HG03097 (cell line): ENCODE measurements around the gene MELK.

ENCODE experiments used
- ATAC-seq: cut with Tn5 transposase; IDR thresholded peaks from one replicate; pipeline ENCODE4 v1.9.1; 2021; ENCODE audit not compliant: unreplicated experiment, low FRiP score

The MELK gene

DNA sequence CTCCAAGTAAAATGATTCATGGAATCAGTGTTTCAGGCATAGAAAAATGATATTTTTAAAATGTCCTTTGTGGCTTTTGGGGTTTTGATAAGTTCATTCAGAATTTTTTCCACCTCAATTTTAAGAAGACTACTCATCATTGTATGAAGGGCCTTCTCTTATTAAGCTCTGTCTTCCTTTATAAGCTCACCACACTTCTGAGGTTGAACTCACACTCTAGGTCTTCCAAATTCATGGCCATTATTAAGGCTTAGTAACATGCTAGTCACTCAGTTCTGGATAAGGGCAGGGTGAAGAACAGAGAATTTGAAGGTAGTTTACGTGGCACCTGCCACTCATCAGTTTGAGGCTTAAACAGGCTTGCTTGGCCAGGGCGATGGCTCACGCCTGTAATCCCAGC is 4.2 kb downstream of the MELK start:
- ATAC-seq = no peak

GRCh38 chr9:36584620-36585460 is 12.1 kb downstream of the MELK start:
- no peak for ATAC-seq

- no peak for ATAC-seq
Measured at GRCh38 chr9:36590231-36590630, 17.5 kb downstream of the MELK start.

DNA sequence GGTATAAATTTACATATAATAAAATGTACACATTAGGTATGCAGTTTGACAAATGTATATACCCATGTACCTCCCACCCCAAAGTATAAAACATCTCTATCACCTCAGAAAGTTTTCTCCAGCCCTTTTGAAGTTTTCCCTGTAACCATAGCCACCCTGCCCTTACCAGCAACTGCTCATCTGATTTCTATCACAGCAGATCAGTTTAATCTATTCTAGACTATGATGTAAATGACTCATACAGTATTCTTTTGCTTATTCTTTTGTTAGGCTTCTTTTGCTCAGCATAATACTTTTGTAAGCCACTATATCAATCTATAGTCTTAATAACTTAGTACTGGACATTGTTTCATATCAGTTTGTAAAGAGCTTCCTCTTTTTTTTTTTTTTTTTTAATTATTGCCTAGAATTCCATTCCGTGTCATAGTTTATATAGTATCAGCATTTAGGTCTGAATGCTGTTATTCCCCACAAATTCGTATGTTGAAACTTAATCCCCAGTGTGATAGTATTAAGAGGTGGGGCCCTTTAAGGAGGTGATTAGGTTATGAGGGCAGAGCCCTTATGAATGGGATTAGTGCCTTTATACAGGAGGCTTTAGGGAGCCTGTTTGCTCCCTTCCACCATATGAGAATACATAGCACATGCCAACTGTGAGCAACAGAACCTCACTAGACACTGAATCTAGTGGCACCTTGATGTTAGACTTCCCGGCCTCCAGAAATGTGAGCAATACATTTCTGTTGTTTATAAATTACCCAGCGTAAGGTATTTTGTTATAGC is 20.3 kb downstream of the MELK start:
- ATAC-seq = no peak

DNA sequence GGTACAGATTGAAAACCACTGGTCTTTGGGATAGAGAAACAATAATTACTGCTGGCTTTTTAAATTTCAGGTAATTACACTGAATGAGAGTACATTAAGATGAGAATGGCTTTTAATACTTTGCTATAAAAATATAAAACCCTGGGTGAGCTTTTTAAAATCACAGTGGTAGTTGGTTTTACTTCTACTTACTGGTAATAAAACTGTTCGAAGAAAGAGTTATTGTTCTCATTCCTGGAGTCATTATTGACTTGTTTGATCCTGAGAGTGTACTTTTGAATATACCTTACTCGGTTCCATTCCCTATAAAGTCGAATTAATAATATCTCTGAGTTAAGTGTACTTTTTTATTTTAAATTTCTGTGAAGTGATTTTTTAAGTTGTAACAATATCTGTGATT is 21.5 kb downstream of the MELK start:
- no peak for ATAC-seq

DNA sequence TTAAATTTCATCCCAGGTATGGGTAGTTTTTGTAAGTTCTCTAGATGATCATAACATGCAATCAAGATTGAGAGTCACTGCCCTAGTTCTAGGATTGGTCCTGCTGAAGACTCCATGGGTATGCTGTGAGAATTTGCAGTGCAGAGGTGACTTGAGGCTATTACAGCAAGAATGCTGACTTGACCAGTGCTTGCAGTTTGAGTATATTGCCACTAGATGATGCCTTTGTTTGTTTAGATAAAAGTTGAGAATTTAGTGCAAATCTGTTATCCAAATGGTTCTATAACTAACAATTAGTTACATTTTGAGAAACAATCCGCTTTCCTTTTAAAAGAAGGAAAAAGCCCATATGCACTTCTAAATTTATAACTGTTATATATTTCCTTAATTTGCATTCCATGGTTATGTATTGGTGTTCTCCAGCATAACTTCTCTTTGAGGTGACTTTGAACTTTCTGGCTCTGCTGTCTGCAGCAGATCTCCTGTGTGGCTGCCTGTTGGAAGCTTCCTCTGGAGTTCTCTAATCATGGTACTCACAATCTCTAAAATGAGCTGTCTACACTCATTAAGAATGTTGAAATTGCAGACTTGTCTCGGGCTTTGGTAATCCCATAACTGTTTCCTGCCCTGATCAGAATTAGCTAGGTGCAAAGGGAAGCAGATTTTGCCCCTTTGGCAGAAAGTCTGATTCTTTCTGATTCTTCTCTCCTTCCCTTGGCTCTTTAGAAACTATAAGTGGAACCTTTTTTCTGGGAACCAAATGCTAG is 24.9 kb downstream of the MELK start:
- ATAC-seq = no peak

DNA sequence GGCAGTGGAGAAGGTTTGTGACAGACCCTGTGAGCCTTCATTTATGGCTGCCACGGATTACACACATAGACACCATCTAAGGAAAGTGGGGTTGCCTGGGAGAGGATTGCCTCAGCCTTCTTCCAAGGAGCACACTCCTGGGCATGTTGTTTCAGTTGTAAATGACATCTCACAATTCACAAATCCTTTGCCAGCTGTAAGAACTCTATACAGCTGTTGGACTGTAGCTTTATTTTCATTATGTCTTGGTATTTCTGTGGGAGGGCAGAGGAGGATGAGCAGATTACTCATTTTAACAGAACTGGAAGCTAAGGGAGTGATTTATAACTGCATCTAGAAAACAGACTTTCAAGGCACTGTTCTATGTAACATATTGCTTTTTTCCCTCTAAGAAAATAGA is 25.6 kb downstream of the MELK start:
- ATAC-seq = no peak

DNA sequence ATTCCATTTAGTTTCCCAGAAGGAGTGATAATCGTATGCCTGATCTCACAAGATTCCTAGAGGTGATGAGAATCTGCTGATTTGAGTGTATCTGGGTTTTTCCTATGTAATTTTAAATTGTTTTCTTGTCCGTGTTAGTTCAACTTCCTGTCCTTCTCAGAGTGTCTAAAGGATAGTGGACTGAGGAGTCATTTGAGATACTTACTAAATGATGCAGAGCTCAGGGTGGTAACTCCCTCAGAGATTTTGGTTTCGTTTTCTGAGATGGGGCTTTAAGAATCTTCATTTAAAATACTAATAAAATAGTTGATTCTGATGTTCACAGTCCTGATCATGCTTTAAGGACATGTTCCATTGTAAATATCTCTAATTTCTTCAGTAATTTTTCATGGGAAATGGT is 30.3 kb downstream of the MELK start:
- no peak for ATAC-seq

- ATAC-seq = no peak
Measured at GRCh38 chr9:36609306-36609705, 36.6 kb downstream of the MELK start.

- ATAC-seq = no peak
Measured at GRCh38 chr9:36622121-36622520, 49.4 kb downstream of the MELK start.

DNA sequence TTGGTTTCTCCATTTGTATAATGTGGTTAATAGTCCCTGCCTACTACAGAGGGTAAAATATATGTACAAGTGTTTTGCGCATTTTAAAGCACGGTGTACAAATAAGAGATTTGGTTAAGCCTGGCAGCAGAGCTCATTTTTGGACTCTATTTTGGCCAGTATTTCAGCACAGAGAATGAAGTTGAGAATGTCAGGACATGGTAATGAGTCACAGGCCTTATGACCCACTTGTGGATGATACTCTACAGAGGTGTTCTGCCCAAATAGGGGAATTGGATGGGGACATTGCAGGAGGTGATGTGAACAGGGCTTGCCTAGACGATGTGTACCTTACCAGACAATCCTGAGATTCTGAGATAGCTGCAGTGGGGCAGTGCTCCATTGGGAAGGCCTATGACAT is 50.6 kb downstream of the MELK start:
- ATAC-seq = no peak

DNA sequence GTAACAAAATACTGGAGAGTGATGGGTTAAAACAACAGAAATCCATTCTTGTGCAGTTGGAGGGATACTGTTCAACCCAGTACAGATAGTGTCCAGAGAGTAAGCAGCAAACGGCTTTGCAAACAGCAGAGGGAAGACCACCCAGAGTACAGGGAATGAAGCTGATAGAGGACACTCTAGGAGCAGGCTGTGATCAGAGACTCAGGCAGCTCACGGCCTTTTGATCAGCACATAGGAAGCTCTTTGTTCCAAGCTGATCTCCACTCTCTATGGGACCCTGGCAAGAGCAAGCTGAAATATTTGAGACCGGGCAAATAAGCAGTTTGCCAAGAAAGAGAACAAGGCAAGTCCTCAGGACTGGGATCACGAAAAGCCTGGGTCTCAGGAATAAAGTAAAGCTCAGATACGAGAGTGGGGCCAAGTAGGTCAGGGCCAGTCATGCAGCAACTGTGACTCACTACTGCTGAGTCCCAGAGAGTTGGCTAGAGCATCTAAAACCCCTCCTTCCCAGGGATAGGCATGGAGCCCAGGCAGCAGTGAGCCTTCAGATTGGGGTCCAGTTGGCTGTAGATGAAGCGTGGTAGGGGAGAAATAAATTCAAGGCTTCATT is 52.4 kb downstream of the MELK start:
- ATAC-seq = no peak

DNA sequence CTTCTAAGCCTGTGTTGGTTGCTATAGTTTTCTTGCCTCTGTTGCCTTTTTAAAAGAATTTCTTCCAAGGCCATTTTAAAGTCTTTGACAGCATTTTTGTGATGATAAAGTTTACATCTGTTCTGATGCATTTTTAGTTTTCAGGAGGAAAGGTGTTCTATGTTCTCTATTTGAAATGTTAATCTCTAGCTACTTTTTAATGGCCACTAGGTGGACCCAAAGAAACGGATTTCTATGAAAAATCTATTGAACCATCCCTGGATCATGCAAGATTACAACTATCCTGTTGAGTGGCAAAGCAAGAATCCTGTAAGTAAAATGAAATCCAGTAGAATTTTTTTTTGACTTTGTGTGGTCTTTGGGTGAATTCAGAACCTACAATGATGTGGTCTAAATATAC is 60.2 kb downstream of the MELK start:
- ATAC-seq = no peak

- ATAC-seq = no peak
Measured at GRCh38 chr9:36637491-36638270, 65.0 kb downstream of the MELK start.

GRCh38 chr9:36640771-36641381 is 68.2 kb downstream of the MELK start:
- ATAC-seq = no peak

GRCh38 chr9:36642817-36643216 is 70.1 kb downstream of the MELK start:
- ATAC-seq = no peak

DNA sequence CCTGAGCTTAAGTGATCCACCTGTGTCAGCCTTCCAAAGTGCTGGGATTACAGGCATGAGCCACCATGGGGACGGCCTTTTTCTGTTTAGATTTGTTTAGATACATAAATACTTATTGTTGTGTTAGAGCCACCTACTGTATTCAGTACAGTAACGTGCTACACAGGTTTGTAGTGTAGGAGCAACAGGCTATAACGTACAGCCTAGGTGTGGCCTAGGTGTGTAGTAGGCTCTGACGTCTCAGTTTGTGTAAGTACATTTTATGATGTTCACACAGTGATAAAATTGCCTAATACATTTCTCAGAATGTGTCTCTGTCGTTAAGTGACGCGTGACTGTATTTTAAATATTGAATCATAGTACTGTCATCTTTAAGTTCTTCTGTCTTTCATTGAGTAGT is 84.1 kb downstream of the MELK start:
- no peak for ATAC-seq

DNA sequence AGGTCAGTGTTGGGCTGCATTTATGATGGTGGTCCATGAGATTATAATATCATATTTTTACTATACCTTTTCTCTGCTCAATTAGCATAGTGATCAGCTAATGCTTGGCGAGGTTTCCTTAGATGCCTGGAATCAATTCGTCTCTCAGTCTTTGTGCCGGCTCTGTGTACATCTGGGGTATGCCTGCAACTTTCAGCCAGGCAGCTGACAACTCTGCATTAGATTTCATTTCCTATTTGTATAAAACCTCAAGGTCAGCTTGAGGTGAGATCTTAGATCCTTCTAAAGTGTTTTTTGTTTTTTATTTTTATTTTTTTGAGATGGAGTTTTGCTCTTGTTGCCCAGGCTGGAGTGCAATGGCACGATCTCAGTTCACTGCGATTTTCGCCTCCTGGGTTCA is 86.8 kb downstream of the MELK start:
- ATAC-seq = no peak

GRCh38 chr9:36664806-36665205 is 92.1 kb downstream of the MELK start:
- ATAC-seq = no peak

- ATAC-seq = no peak
Measured at GRCh38 chr9:36665387-36665786, 92.7 kb downstream of the MELK start.
